H1 (cell line): Measurements from ENCODE around the gene PI4K2A. TPM values are rescaled to one million over a fixed set of nuclear protein-coding genes. Genes with fewer than 3 reads are reported as not detected.

Experiments used
- BACH1 ChIP-seq: IDR thresholded peaks from 2 replicates; pipeline ENCODE4 v1.6.1; 2012; ENCODE audit warnings: low read length, improper control_type of control experiment
- CHD7 ChIP-seq: fragments of 300-600 bp; sonication (generic); IDR thresholded peaks from 2 replicates; pipeline ENCODE4 v1.7.1; 2012; ENCODE audit warnings: low read length, moderate library complexity, mild to moderate bottlenecking, inconsistent platforms; ENCODE audit not compliant: insufficient replicate concordance
- CTCF ChIP-seq, 3 experiments: IDR thresholded peaks; 1 replicate in 2 of 3; 2 replicates in 1 of 3; pipeline versions ENCODE4 v1.5.1 to v1.6.1; 2011; ENCODE audit warnings: low read length in 3 of 3, mild to moderate bottlenecking in 3 of 3, inconsistent platforms in 2 of 3, low read depth in 1 of 3, moderate library complexity in 1 of 3; ENCODE audit not compliant: insufficient read depth in 1 of 3; ENCODE audit errors: control extremely low read depth in 1 of 3
- JUN ChIP-seq: IDR thresholded peaks from 2 replicates; pipeline ENCODE4 v1.6.1; 2011; ENCODE audit warnings: low read depth, mild to moderate bottlenecking, improper control_type of control experiment, low read length
- NANOG ChIP-seq: IDR thresholded peaks from 2 replicates; pipeline ENCODE4 v1.6.1; 2011; ENCODE audit warnings: low read length, low read depth, mild to moderate bottlenecking, inconsistent platforms; ENCODE audit not compliant: insufficient read depth, poor library complexity, severe bottlenecking
- SAP30 ChIP-seq: fragments of 300-600 bp; sonication (generic); IDR thresholded peaks from 2 replicates; pipeline ENCODE4 v1.7.1; 2012; ENCODE audit warnings: low read length, moderate library complexity, mild to moderate bottlenecking, inconsistent platforms; ENCODE audit not compliant: insufficient read depth, insufficient replicate concordance
- polyA plus RNA-seq, 7 experiments: library from polyadenylated mRNA; depleted of rRNA in 3 of 7; stranded (reverse) in 5 of 7; unstranded in 2 of 7; fragments of >200 nt in 5 of 7; fragments of 200-250 nt in 2 of 7; gene quantifications; 1 replicate in 5 of 7; 2 replicates in 1 of 7; 4 replicates in 1 of 7; pipeline versions ENCODE4 v1.2.1 to v1.2.3, GENCODE V29; 2011 to 2013; ENCODE audit warnings: missing spikeins in 2 of 7, mixed read lengths in 2 of 7
- total RNA-seq: library from RNA; stranded (reverse); fragmentation: NEBNext Ultra II Directional; extraction: Animal tissue kit (Norgen Biotek cat#: 25700); gene quantifications from 2 replicates; pipeline ENCODE4 v1.2.1, GENCODE V29; 2021

PI4K2A gene
- total and polyA plus RNA-seq, 2 of the 8 experiments (the other 6 are each of a cell fraction or from before 2014, with no cell fraction given), result 20.7 to 21.9 TPM

GRCh38 chr10:97711640-97712572 lies 71.4 kb downstream of the PI4K2A start (continued):
- TF ChIP-seq CHD7 (no peak), CTCF (IDR thresholded peaks at IDR 0.05; ENCODE audit: control extremely low read depth in 1 of 3, insufficient read depth in 1 of 3, low read depth in 1 of 3, low read length in 3 of 3) (no peak), BACH1 (no peak), SAP30 (no peak), NANOG (no peak), JUN (no peak)
